Neural cell (in vitro differentiated cells): ENCODE data around the gene KCTD10. TPM values are rescaled to one million over a fixed set of nuclear protein-coding genes. Genes with fewer than 3 reads are reported as not detected.

ENCODE experiments used
- H2AFZ ChIP-seq: fragments of 200-600, 300-800 bp; sonication (generic), shearing (Covaris generic); 2 replicates; pipeline ENCODE4 v1.6.0; 2014; ENCODE audit warnings: low read depth, mild to moderate bottlenecking, antibody characterized with exemption, low read length, moderate library complexity
- H3F3A ChIP-seq: fragments of 200-600 bp; shearing (Covaris generic); 2 replicates; pipeline ENCODE4 v1.6.1; 2016; ENCODE audit warnings: mild to moderate bottlenecking, moderate library complexity, mixed read lengths, antibody characterized with exemption, low read length; ENCODE audit not compliant: insufficient read depth, poor library complexity, severe bottlenecking
- H3K27ac ChIP-seq: fragments of 200-600, 300-800 bp; sonication (generic), shearing (Covaris generic); 2 replicates; pipeline ENCODE4 v1.5.1; 2014; ENCODE audit warnings: mild to moderate bottlenecking, low read length, moderate library complexity
- H3K27me3 ChIP-seq: fragments of 300-800, 200-600 bp; sonication (generic), shearing (Covaris generic); 2 replicates; pipeline ENCODE4 v1.6.0; 2014; ENCODE audit warnings: mild to moderate bottlenecking, low read depth, low read length, moderate library complexity; ENCODE audit not compliant: insufficient read depth
- H3K36me3 ChIP-seq: fragments of 300-800, 200-600 bp; sonication (generic), shearing (Covaris generic); 2 replicates; pipeline ENCODE4 v1.5.1; 2014; ENCODE audit warnings: mild to moderate bottlenecking, antibody characterized with exemption, low read length, moderate library complexity; ENCODE audit not compliant: insufficient read depth
- H3K4me2 ChIP-seq: fragments of 300-800, 200-600 bp; sonication (generic), shearing (Covaris generic); 2 replicates; pipeline ENCODE4 v1.6.0; 2014; ENCODE audit warnings: mild to moderate bottlenecking, low read length
- H3K4me3 ChIP-seq: fragments of 300-800, 200-600 bp; sonication (generic), shearing (Covaris generic); 2 replicates; pipeline ENCODE4 v1.5.1; 2014; ENCODE audit warnings: mild to moderate bottlenecking, low read length, moderate library complexity
- H3K79me2 ChIP-seq: fragments of 200-600 bp; shearing (Covaris generic); replicated peaks from 2 replicates; pipeline ENCODE4 v1.6.0; 2014; ENCODE audit warnings: mild to moderate bottlenecking, low read length, moderate library complexity; ENCODE audit not compliant: insufficient read depth
- H3K9ac ChIP-seq: fragments of 300-800, 200-600 bp; sonication (generic), shearing (Covaris generic); 2 replicates; pipeline ENCODE4 v1.6.1; 2016; ENCODE audit warnings: mild to moderate bottlenecking, low read length, mixed read lengths
- H3K9me2 ChIP-seq: fragments of 200-600 bp; shearing (Covaris generic); 2 replicates; pipeline ENCODE4 v1.6.1; 2016; ENCODE audit warnings: mild to moderate bottlenecking, low read length, mixed read lengths; ENCODE audit not compliant: insufficient read depth
- H3K9me3 ChIP-seq: fragments of 200-600, 300-800 bp; sonication (generic), shearing (Covaris generic); 2 replicates; pipeline ENCODE4 v1.6.1; 2016; ENCODE audit warnings: mild to moderate bottlenecking, mixed run types, low read length, moderate library complexity, mixed read lengths
- H4K20me1 ChIP-seq: fragments of 200-600 bp; shearing (Covaris generic); 2 replicates; pipeline ENCODE4 v1.6.1; 2016; ENCODE audit warnings: mild to moderate bottlenecking, mixed run types; ENCODE audit not compliant: insufficient read depth
- CTCF ChIP-seq: fragments of 450-650 bp; IDR thresholded peaks from 2 replicates; pipeline ENCODE4 v1.5.1; 2014; ENCODE audit warnings: antibody characterized with exemption, mild to moderate bottlenecking, moderate library complexity; ENCODE audit not compliant: poor library complexity, severe bottlenecking
- EP300 ChIP-seq: fragments of 450-650 bp; conservative IDR thresholded peaks from 2 replicates; pipeline ENCODE4 v1.6.1; 2014; ENCODE audit warnings: antibody characterized with exemption, mild to moderate bottlenecking, moderate library complexity; ENCODE audit not compliant: poor library complexity, severe bottlenecking
- EZH2 ChIP-seq: fragments of 200-600, 300-800 bp; shearing (Covaris generic), sonication (generic); IDR thresholded peaks from 2 replicates; pipeline ENCODE4 v1.6.1; 2014; ENCODE audit warnings: antibody characterized with exemption, low read length, borderline replicate concordance, mild to moderate bottlenecking; ENCODE audit not compliant: insufficient read depth, poor library complexity, severe bottlenecking
- MXI1 ChIP-seq: fragments of 450-650 bp; conservative IDR thresholded peaks from 2 replicates; pipeline ENCODE4 v1.6.1; 2014; ENCODE audit warnings: antibody characterized with exemption, mild to moderate bottlenecking; ENCODE audit not compliant: poor library complexity, severe bottlenecking
- POLR2AphosphoS5 ChIP-seq: IDR thresholded peaks from 2 replicates; pipeline ENCODE4 v1.6.1; 2012
- RAD21 ChIP-seq: fragments of 450-650 bp; conservative IDR thresholded peaks from 2 replicates; pipeline ENCODE4 v1.6.1; 2014; ENCODE audit warnings: antibody characterized with exemption, mild to moderate bottlenecking, moderate library complexity
- REST ChIP-seq: IDR thresholded peaks from 2 replicates; pipeline ENCODE4 v1.6.1; 2012; ENCODE audit warnings: borderline replicate concordance
- SMC3 ChIP-seq: fragments of 450-650 bp; conservative IDR thresholded peaks from 2 replicates; pipeline ENCODE4 v1.6.1; 2014; ENCODE audit warnings: antibody characterized with exemption, mild to moderate bottlenecking, moderate library complexity; ENCODE audit not compliant: poor library complexity
- TAF1 ChIP-seq: IDR thresholded peaks from 2 replicates; pipeline ENCODE4 v1.6.1; 2012; ENCODE audit warnings: low read depth
- polyA plus RNA-seq: library from polyadenylated mRNA; depleted of rRNA; stranded (reverse); fragments of >200 nt; gene quantifications from 2 replicates; pipeline ENCODE4 v1.2.3, GENCODE V29; 2014

KCTD10 gene
- polyA plus RNA-seq, 1 donor from 2014 or later = 69.4 TPM

- Histone ChIP-seq H3K4me2 (no peak overlapping the region), H3F3A (no peaks in the 10 kb centered on the region), H4K20me1 (peaks cover 7% of the 10 kb centered on the region), H3K4me3 (no peak overlapping the region), H3K36me3 (no peaks in the 10 kb centered on the region), H3K9me3 (no peaks in the 10 kb centered on the region), H3K27ac (no peak overlapping the region), H3K9me2 (no peaks in the 10 kb centered on the region), H3K9ac (no peak overlapping the region), H3K27me3 (no peaks in the 10 kb centered on the region), H3K79me2 (peaks cover 3% of the 10 kb centered on the region), H2AFZ (no peak overlapping the region)
- TF ChIP-seq REST (no peak), CTCF (no peak), SMC3 (no peak), EZH2 (no peak), EP300 (no peak), POLR2AphosphoS5 (no peak), MXI1 (no peak), TAF1 (no peak), RAD21 (no peak)
Measured at GRCh38 chr12:109458086-109458485, 19.0 kb downstream of the KCTD10 start.

- Histone ChIP-seq H3K27ac (no peak overlapping the region), H2AFZ (no peak overlapping the region), H3K36me3 (no peaks in the 10 kb centered on the region), H3K27me3 (no peaks in the 10 kb centered on the region), H3K79me2 (peaks cover 3% of the 10 kb centered on the region), H3K9me3 (no peaks in the 10 kb centered on the region), H3K9me2 (no peaks in the 10 kb centered on the region), H4K20me1 (peaks cover 2% of the 10 kb centered on the region), H3K4me2 (no peak overlapping the region), H3K9ac (no peak overlapping the region), H3K4me3 (no peak overlapping the region), H3F3A (no peaks in the 10 kb centered on the region)
- TF ChIP-seq EZH2 = no peak
- TF ChIP-seq TAF1 = no peak
- no peak for TF ChIP-seq RAD21
- no peak for TF ChIP-seq MXI1
- no peak for TF ChIP-seq CTCF
- TF ChIP-seq SMC3 = no peak
- TF ChIP-seq EP300 = no peak
- no peak for TF ChIP-seq REST
Measured at GRCh38 chr12:109455706-109456105, 21.4 kb downstream of the KCTD10 start.
